H1 (cell line): ENCODE data around the gene SYT2. TPM values are rescaled to one million over a fixed set of nuclear protein-coding genes. Genes with fewer than 3 reads are reported as not detected.

Experiments used
- CTCF ChIA-PET: fragments of 300-600 bp; sonication (Branson Sonifier 250); formaldehyde crosslinking; loops from one replicate; lab custom pipeline; 2021; ENCODE audit not compliant: partially characterized antibody; lab: Charles Lee
- POLR2A ChIA-PET: fragments of 300-600 bp; sonication (Branson Sonifier 250); formaldehyde crosslinking; loops from one replicate; lab custom pipeline; 2021; ENCODE audit warnings: inconsistent platforms; ENCODE audit not compliant: partially characterized antibody; lab: Charles Lee
- DNase-seq, 2 experiments: peaks; one replicate each; pipeline versions ENCODE4 v3.0.0 to v3.0.0-alpha.2; 2010 to 2022; ENCODE audit warnings: low spot score in 2 of 2, low read depth in 1 of 2, mixed read lengths in 1 of 2
- FAIRE-seq: peaks from 2 replicates; lab custom pipeline; 2011; peaks lifted over from hg19 to GRCh38; lab: Jason Lieb, UNC
- H2AFZ ChIP-seq: 2 replicates; pipeline ENCODE4 v1.8.1; 2012; ENCODE audit warnings: low read length, inconsistent platforms
- H2AK5ac ChIP-seq: 2 replicates; pipeline ENCODE4 v1.6.1; 2013; ENCODE audit warnings: low read depth, low read length
- H2BK120ac ChIP-seq: replicated peaks from 2 replicates; pipeline ENCODE3; 2013; ENCODE audit warnings: low read depth, low read length, inconsistent platforms
- H2BK12ac ChIP-seq: 2 replicates; pipeline ENCODE4 v1.6.1; 2013; ENCODE audit warnings: low read depth, low read length
- H2BK15ac ChIP-seq: 2 replicates; pipeline ENCODE4 v1.6.1; 2013; ENCODE audit warnings: low read length
- H2BK20ac ChIP-seq: 2 replicates; pipeline ENCODE4 v1.6.1; 2013; ENCODE audit warnings: low read length
- H2BK5ac ChIP-seq: 2 replicates; pipeline ENCODE4 v1.6.1; 2013; ENCODE audit warnings: low read depth, low read length
- H3K14ac ChIP-seq: 2 replicates; pipeline ENCODE4 v1.6.1; 2013; ENCODE audit warnings: inconsistent platforms; ENCODE audit not compliant: insufficient read length
- H3K18ac ChIP-seq: 2 replicates; pipeline ENCODE4 v1.6.1; 2013; ENCODE audit warnings: low read length; ENCODE audit errors: extremely low read depth
- H3K23ac ChIP-seq: 2 replicates; pipeline ENCODE4 v1.6.1; 2013; ENCODE audit warnings: inconsistent platforms; ENCODE audit not compliant: insufficient read length
- H3K23me2 ChIP-seq: 2 replicates; pipeline ENCODE4 v1.6.1; 2013; ENCODE audit warnings: low read depth, low read length
- H3K27ac ChIP-seq: 2 replicates; pipeline ENCODE4 v1.6.1; 2011; ENCODE audit warnings: low read depth, low read length, inconsistent platforms
- H3K27me3 ChIP-seq, 4 experiments: replicated peaks in 1 of 4; 1 replicate in 1 of 4; 2 replicates in 3 of 4; pipeline versions ENCODE4 v1.6.1 to v1.8.1; 2011 to 2013; ENCODE audit warnings: low read length in 3 of 4, mild to moderate bottlenecking in 3 of 4, inconsistent platforms in 2 of 4, mixed read lengths in 2 of 4, moderate library complexity in 1 of 4; ENCODE audit not compliant: control insufficient read depth in 3 of 4, insufficient read depth in 3 of 4; ENCODE audit errors: extremely low read depth in 1 of 4
- H3K36me3 ChIP-seq, 4 experiments: 2 replicates each; pipeline versions ENCODE4 v1.6.1 to v1.8.1; 2011 to 2013; ENCODE audit warnings: mild to moderate bottlenecking in 4 of 4, low read length in 3 of 4, moderate library complexity in 2 of 4, control low read depth in 1 of 4, inconsistent platforms in 1 of 4; ENCODE audit not compliant: insufficient read depth in 4 of 4, control insufficient read depth in 2 of 4
- H3K4ac ChIP-seq: replicated peaks from 2 replicates; pipeline ENCODE3; 2013; ENCODE audit warnings: low read length, low read depth, mixed read lengths, inconsistent platforms; ENCODE audit not compliant: insufficient read length
- H3K4me1 ChIP-seq, 4 experiments: replicated peaks in 1 of 4; 1 replicate in 1 of 4; 2 replicates in 3 of 4; pipeline versions ENCODE4 v1.6.1 to v1.8.1; 2011 to 2013; ENCODE audit warnings: low read length in 3 of 4, inconsistent platforms in 2 of 4, mixed read lengths in 1 of 4; ENCODE audit not compliant: insufficient read depth in 4 of 4, control insufficient read depth in 3 of 4
- H3K4me2 ChIP-seq, 2 experiments: 2 replicates each; pipeline versions ENCODE4 v1.6.1 to v1.8.1; 2011 to 2013; ENCODE audit warnings: low read depth in 2 of 2, low read length in 2 of 2, control low read depth in 1 of 2, inconsistent platforms in 1 of 2, mild to moderate bottlenecking in 1 of 2; ENCODE audit not compliant: insufficient read depth in 1 of 2
- H3K4me3 ChIP-seq, 4 experiments: fragments of 200-600, 300-600 bp in 1 of 4; sonication (generic), shearing (Covaris generic), sonication (Bioruptor Twin) in 1 of 4; 2 replicates each; pipeline versions ENCODE4 v1.5.1 to v1.8.1; 2011 to 2016; ENCODE audit warnings: low read length in 4 of 4, low read depth in 3 of 4, control low read depth in 2 of 4, inconsistent platforms in 2 of 4, mild to moderate bottlenecking in 2 of 4, mixed read lengths in 1 of 4, moderate library complexity in 1 of 4; ENCODE audit not compliant: insufficient read depth in 2 of 4; ENCODE audit errors: extremely low read depth in 1 of 4
- H3K56ac ChIP-seq: replicated peaks from 2 replicates; pipeline ENCODE3; 2013; ENCODE audit warnings: low read depth, mild to moderate bottlenecking, mixed read lengths, low read length, inconsistent platforms; ENCODE audit not compliant: insufficient read length
- H3K79me1 ChIP-seq: 2 replicates; pipeline ENCODE4 v1.6.1; 2013; ENCODE audit warnings: low read depth, low read length, control low read depth
- H3K79me2 ChIP-seq, 2 experiments: 2 replicates each; pipeline versions ENCODE4 v1.6.1 to v1.8.1; 2012 to 2013; ENCODE audit warnings: low read length in 2 of 2, mild to moderate bottlenecking in 2 of 2, inconsistent platforms in 1 of 2; ENCODE audit not compliant: insufficient read depth in 2 of 2, control insufficient read depth in 1 of 2
- H3K9ac ChIP-seq, 4 experiments: replicated peaks in 1 of 4; 1 replicate in 1 of 4; 2 replicates in 3 of 4; pipeline versions ENCODE4 v1.6.1 to v1.8.1; 2011 to 2013; ENCODE audit warnings: low read depth in 3 of 4, low read length in 3 of 4, control low read depth in 2 of 4, mild to moderate bottlenecking in 2 of 4, moderate library complexity in 2 of 4, inconsistent platforms in 1 of 4; ENCODE audit errors: extremely low read depth in 1 of 4
- H3K9me3 ChIP-seq, 2 experiments: 2 replicates each; pipeline versions ENCODE4 v1.6.1 to v1.8.1; 2012 to 2013; ENCODE audit warnings: mild to moderate bottlenecking in 2 of 2, moderate library complexity in 2 of 2, control low read depth in 1 of 2, inconsistent platforms in 1 of 2, low read depth in 1 of 2, low read length in 1 of 2, mixed read lengths in 1 of 2; ENCODE audit not compliant: insufficient read depth in 2 of 2
- H4K20me1 ChIP-seq, 2 experiments: replicated peaks in 1 of 2; 2 replicates each; pipeline versions ENCODE3 to v1.8.1; 2011 to 2013; ENCODE audit warnings: inconsistent platforms in 2 of 2, low read length in 2 of 2, mild to moderate bottlenecking in 1 of 2; ENCODE audit not compliant: insufficient read depth in 2 of 2, control insufficient read depth in 1 of 2
- H4K5ac ChIP-seq: 2 replicates; pipeline ENCODE4 v1.6.1; 2013; ENCODE audit warnings: low read length, low read depth, mixed read lengths, inconsistent platforms; ENCODE audit not compliant: insufficient read length
- H4K8ac ChIP-seq: 2 replicates; pipeline ENCODE4 v1.8.0; 2013; ENCODE audit warnings: mild to moderate bottlenecking, moderate library complexity, low read length, inconsistent platforms; ENCODE audit not compliant: insufficient read depth; ENCODE audit errors: extremely low read depth
- H4K91ac ChIP-seq: replicated peaks from 2 replicates; pipeline ENCODE3; 2013; ENCODE audit warnings: low read length, mixed read lengths, inconsistent platforms; ENCODE audit not compliant: insufficient read length
- HDAC2 ChIP-seq, 2 experiments: fragments of 300-600 bp in 1 of 2; sonication (generic) in 1 of 2; IDR thresholded peaks; 2 replicates each; pipeline ENCODE4 v1.6.1; 2011 to 2012; ENCODE audit warnings: low read depth in 2 of 2, low read length in 2 of 2, mild to moderate bottlenecking in 2 of 2, moderate library complexity in 2 of 2, borderline replicate concordance in 1 of 2, inconsistent platforms in 1 of 2
- POU5F1 ChIP-seq: IDR thresholded peaks from 2 replicates; pipeline ENCODE4 v1.6.1; 2011; ENCODE audit warnings: low read depth, mild to moderate bottlenecking, low read length, moderate library complexity
- SIX5 ChIP-seq: IDR thresholded peaks from 2 replicates; pipeline ENCODE4 v1.6.1; 2011; ENCODE audit warnings: mild to moderate bottlenecking, low read depth, low read length
- SP2 ChIP-seq: IDR thresholded peaks from 2 replicates; pipeline ENCODE4 v1.6.1; 2012; ENCODE audit warnings: mild to moderate bottlenecking, low read length, inconsistent platforms
- TAF7 ChIP-seq: optimal IDR thresholded peaks from 2 replicates; pipeline ENCODE3; 2011; ENCODE audit warnings: low read depth, mild to moderate bottlenecking, inconsistent platforms, low read length, moderate library complexity, borderline replicate concordance
- WGBS, 2 experiments: shearing (Covaris generic) in 1 of 2; methylation state at CpG; one replicate each; pipeline versions ENCODE4 v1.1.6 to v1.1.7; 2013 to 2015; ENCODE audit warnings: low lambda C conversion rate in 2 of 2, mixed read lengths in 2 of 2, inconsistent platforms in 1 of 2, low coverage in 1 of 2, missing lambda C conversion rate in 1 of 2; ENCODE audit not compliant: insufficient replicate concordance in 2 of 2, insufficient coverage in 1 of 2, insufficient read length in 1 of 2; ENCODE audit errors: extremely low coverage in 1 of 2, missing lambda C conversion rate in 1 of 2; 5-methylcytosine and 5-hydroxymethylcytosine counted together
- polyA plus RNA-seq, 7 experiments: library from polyadenylated mRNA; depleted of rRNA in 3 of 7; stranded (reverse) in 5 of 7; unstranded in 2 of 7; fragments of >200 nt in 5 of 7; fragments of 200-250 nt in 2 of 7; gene quantifications; 1 replicate in 5 of 7; 2 replicates in 1 of 7; 4 replicates in 1 of 7; pipeline versions ENCODE4 v1.2.1 to v1.2.3, GENCODE V29; 2011 to 2013; ENCODE audit warnings: missing spikeins in 2 of 7, mixed read lengths in 2 of 7
- total RNA-seq: library from RNA; stranded (reverse); fragmentation: NEBNext Ultra II Directional; extraction: Animal tissue kit (Norgen Biotek cat#: 25700); gene quantifications from 2 replicates; pipeline ENCODE4 v1.2.1, GENCODE V29; 2021

The SYT2 gene
- total and polyA plus RNA-seq, 2 of the 8 experiments (the other 6 are each of a cell fraction or from before 2014, with no cell fraction given), result 2.8 to 11.0 TPM

GRCh38 chr1:202742496-202742895, 32.2 kb upstream of the SYT2 start:
- no peak overlapping the region for H2BK120ac ChIP-seq
- H3K18ac ChIP-seq, result no peak overlapping the region
- POLR2A ChIA-PET, result interaction anchor here (2.0 kb wide), 1 partner anchor 9 kb away, joined by 6 read pairs; no protein-coding TSS in a partner anchor
- no peak overlapping the region for H4K91ac ChIP-seq
- DNase-seq, result no peak
- no peaks in the 10 kb centered on the region; a peak in 1 of 4 replicates for H3K79me2 ChIP-seq
- FAIRE-seq, result no peak
- H3K4ac ChIP-seq, result no peak overlapping the region
- no peaks in the 10 kb centered on the region for H3K9me3 ChIP-seq
- no peak overlapping the region for H3K56ac ChIP-seq
- H3K4me3 ChIP-seq, result no peak overlapping the region
- H3K79me1 ChIP-seq, result no peaks in the 10 kb centered on the region; the same call in 1 of the 2 replicates
- no peak overlapping the region for H3K14ac ChIP-seq
- no peak overlapping the region for H3K9ac ChIP-seq
- H3K4me2 ChIP-seq, result no peak overlapping the region
- no peak overlapping the region for H2AK5ac ChIP-seq
- peaks cover 34 to 91% (median 73%) of the 10 kb centered on the region in 4 experiments for H3K36me3 ChIP-seq
- no peak overlapping the region for H2AFZ ChIP-seq
- H2BK15ac ChIP-seq, result no peak overlapping the region
- H3K23ac ChIP-seq, result no peak overlapping the region
- CTCF ChIA-PET, result interaction anchor here (0.6 to 1.5 kb wide), 2 partner anchors 18 to 1987 kb away, joined by 3 read pairs; no protein-coding TSS in a partner anchor
- no peaks in the 10 kb centered on the region for H3K4me1 ChIP-seq
- H4K5ac ChIP-seq, result no peak overlapping the region
- H4K20me1 ChIP-seq, result peaks cover 2 to 3% of the 10 kb centered on the region in 2 experiments
- TF ChIP-seq SP2, result no peak
- TF ChIP-seq HDAC2 (IDR thresholded peaks at IDR 0.05; ENCODE audit: borderline replicate concordance in 1 of 2, low read depth in 2 of 2, low read length in 2 of 2), result no peak
- no peak for TF ChIP-seq POU5F1
- TF ChIP-seq SIX5, result no peak
- no peak for TF ChIP-seq TAF7
- no peaks in the 10 kb centered on the region for H3K27me3 ChIP-seq
- WGBS, 2 experiments, result 94% methylated on average over 6 of the region's 6 CpGs; no CpG with 5 or more reads in 1 of the 2 experiments
- H2BK5ac ChIP-seq, result no peak overlapping the region
- no peak overlapping the region for H2BK12ac ChIP-seq
- H4K8ac ChIP-seq, result no peak overlapping the region; the same call in 1 of the 2 replicates
- no peak overlapping the region for H3K27ac ChIP-seq
- no peaks in the 10 kb centered on the region for H3K23me2 ChIP-seq
- H2BK20ac ChIP-seq, result no peak overlapping the region
